Measurements from ENCODE around the gene ZNF532.

ZNF532 gene

GRCh38 chr18:59033359-59033758, 168.7 kb downstream of the ZNF532 start:
- H3K27ac ChIP-seq, result no peak overlapping the region
- TF ChIP-seq CTCF (conservative IDR thresholded peaks at IDR 0.05), result no peak

GRCh38 chr18:59033974-59034373, 169.3 kb downstream of the ZNF532 start:
- TF ChIP-seq CTCF (conservative IDR thresholded peaks at IDR 0.05), result no peak

GRCh38 chr18:59035591-59035990, 170.9 kb downstream of the ZNF532 start:
- H3K27ac ChIP-seq, result no peak overlapping the region
- no peak for TF ChIP-seq CTCF (conservative IDR thresholded peaks at IDR 0.05)

More at GRCh38 chr18:59033974-59034373, 169.3 kb downstream of the ZNF532 start:
- H3K27ac ChIP-seq, result no peak overlapping the region
